ENCODE measurements around the gene AGXT2.

The AGXT2 gene

DNA sequence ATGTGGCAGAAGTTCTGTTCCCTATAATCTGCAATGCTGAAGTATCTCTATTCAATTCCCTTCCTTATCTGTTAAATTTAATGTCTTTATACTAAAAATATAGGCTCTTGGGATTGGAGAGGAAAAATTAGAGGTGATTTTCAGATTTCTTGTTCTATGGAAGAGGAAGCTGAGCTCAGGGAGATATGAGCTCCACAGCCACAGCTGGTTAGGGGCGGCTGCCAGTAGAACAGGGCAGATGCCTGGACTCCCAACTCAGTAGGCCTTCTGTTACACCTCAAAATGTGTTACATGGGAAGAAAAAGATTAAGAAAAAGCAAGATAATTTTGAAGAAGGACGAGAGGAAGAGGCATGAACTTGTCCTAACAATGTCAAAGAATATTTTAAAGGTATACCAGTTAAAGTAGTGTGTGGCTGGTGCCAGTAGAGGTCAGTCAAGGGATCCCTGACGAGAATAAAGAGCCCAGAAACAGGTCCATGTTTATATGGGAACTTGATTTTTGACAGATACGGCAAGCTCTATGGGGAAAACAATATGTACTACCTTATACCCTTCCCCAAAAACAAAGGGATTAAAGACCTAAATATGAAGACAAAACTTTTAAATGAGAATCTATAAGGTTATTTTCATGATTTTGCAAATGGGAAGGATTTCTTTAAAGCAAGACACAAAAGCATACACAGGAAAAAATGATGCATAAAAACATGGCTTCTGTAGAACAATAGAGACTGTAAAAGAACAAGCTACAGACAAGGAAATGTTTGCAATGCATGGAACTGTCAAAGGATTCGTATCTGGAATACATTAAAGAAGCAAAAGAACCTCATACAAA lies 89.7 kb downstream of the AGXT2 start:
- peak; percentile 9 to 59 for DNase-seq

DNA sequence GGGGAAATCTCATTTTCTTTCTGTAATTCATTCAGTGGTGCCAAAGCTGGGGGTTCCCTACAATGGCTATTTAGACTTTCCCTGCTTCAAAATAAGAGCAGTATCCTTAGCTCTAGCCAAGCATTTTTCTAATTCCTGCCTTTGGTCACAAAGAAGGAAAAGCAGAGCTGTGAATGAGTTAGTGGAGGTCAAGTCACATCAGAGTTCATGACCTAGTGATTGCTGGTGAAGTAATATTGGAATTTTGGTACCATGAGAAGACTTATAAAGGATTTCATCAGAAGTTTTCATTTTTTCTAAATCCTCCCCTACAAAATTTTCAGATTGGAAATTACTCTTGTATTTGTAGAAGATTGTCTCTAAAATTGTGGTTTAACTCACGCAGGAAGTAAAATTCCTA lies 90.4 kb downstream of the AGXT2 start:
- no peak for DNase-seq
